Measurements from ENCODE around the gene PSMB7.

- no peak for TF ChIP-seq CTCF (IDR thresholded peaks at IDR 0.05)
- no peak for TF ChIP-seq POLR2A (IDR thresholded peaks at IDR 0.05)
Observed at GRCh38 chr9:124333203-124333579, 82.1 kb downstream of the PSMB7 start.
